B cell (primary cell): Measurements from ENCODE around the gene WDR86.

Source experiments
- CTCF ChIP-seq: fragments of 200-600 bp; IDR thresholded peaks from one replicate; pipeline ENCODE4 v1.8.0; 2022; ENCODE audit warnings: antibody characterized with exemption, mild to moderate bottlenecking
- EZH2 ChIP-seq: IDR thresholded peaks from 2 replicates; pipeline ENCODE4 v1.6.1; 2012; ENCODE audit warnings: borderline replicate concordance, low read depth, mild to moderate bottlenecking, moderate library complexity, low read length; ENCODE audit not compliant: insufficient read depth, poor library complexity, severe bottlenecking

GRCh38 chr7:151376218-151376902 lies 33.5 kb downstream of the WDR86 start:
- TF ChIP-seq EZH2 (no peak), CTCF (no peak)
